AG08396 (cell line): ENCODE results near the gene NAV3.
"Not testable (repeated sequence)": the region's sequence is repeated elsewhere in the genome, so short reads cannot be mapped to it uniquely, and the experiment has no call there.

ENCODE experiments used
- DNase-seq: peaks from one replicate; pipeline ENCODE4 v3.0.0; 2012; ENCODE audit warnings: low spot score, mixed read lengths

The NAV3 gene

DNA sequence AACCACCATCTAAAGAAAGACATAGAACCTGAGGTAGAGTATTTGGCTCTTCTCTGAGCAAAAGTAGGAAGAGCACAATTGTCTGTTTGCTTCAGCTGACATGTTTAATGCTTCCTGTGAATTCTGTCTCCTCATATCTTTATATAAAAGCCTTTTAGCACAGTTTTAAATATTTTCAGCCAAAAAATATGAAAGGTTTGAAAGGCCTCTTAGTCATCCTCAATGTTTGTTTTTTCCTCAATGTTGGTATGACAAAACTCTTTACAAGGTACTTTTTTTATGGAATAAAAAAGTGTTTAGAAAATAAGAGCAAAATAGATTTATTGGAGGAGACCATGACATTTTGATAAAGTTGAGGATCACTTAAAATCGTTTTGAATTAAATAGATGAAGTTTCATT is 360.9 kb downstream of the NAV3 start:
- DNase-seq = no peak

DNA sequence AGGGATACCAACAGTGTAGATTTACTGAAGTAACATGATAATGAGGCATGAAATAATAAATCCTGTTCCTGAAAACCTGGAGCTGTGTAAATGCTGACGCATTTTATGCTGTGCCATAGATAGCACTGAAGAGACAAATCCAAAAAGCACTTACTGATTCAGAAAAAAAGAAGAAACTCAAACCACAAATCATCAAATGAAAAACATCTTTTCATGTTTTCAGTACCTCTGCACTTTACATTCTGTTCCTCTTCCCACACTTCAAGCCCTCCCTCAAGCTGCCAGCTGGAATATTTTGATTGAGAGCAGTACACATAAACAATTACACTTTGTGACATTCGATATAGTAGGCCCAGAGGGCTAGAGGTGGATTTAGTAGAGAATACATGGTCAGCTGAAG is 362.3 kb downstream of the NAV3 start:
- no peak for DNase-seq

DNA sequence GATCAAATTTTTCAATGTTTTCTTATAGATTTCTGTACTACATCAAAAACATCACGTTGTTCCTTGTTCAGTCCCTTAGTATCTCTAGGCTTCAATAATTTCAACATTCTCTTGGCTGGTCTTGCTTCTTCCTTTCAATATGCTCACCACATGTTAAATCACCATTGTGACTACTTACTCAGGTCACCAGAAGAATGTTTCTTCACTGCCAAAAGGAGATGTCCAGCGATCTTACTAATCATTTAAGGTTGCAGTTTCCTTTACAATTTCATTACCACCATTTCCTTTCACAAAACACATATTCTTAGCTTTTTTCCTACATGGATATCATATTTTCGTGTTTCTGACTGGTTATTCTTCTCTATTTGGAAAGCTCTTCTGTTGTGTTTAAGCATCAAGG is 363.8 kb downstream of the NAV3 start:
- DNase-seq = peak; percentile 40

DNA sequence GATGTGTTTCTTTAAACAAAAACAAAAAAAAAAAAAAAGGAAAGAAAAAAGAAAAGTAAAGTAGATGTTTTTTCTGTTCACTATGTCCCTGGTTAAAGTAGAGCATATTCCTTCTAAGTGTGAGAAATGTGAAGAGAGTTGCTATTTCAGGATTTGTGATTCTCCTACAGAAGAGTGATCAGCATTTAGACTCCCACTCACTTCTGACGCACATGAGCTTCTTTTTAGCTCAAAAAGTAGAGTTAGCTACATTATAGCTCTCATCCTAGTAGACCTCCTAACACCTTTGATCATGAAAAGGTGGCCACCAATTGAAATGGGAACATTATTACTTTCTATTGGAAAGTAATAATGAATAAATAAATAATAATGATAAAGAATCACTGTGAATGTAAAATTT is 368.2 kb downstream of the NAV3 start:
- no peak for DNase-seq

DNA sequence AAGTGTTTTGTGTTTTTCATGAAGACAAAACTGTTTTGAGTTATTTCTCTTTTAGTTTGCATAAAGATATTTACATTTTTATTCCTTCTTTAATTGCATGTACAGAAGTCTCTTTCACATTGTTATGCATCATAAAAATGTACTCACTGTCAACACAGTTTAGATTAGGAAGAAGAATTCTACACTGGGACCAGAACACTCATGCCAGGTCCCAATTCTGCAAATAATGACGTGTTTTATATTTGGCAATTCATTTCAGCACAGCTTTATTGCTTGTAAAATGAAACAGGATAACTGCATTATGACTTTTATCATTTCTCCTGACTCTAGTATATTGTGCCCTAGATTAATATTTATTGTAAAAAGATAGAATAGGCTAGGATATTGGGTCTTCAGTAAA is 369.2 kb downstream of the NAV3 start:
- no peak for DNase-seq

DNA sequence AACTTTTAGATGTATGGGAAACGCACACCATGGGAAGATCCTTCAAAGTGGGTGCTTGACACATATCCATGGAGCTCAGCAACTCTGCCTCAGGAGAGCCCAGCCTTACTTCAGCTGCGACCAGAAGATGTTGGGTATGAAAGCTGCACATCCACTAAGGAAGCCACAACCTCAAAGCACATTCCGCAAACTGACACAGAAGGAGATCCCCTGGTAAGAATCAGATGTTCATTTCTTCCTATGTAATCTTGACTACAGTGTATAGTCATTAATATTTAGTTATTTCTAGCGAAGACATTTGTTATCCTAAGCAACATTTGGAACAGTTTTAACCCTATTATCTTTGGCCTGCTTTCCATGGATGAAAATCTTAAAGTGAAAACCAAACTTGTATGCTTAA is 374.2 kb downstream of the NAV3 start:
- DNase-seq = no peak

DNA sequence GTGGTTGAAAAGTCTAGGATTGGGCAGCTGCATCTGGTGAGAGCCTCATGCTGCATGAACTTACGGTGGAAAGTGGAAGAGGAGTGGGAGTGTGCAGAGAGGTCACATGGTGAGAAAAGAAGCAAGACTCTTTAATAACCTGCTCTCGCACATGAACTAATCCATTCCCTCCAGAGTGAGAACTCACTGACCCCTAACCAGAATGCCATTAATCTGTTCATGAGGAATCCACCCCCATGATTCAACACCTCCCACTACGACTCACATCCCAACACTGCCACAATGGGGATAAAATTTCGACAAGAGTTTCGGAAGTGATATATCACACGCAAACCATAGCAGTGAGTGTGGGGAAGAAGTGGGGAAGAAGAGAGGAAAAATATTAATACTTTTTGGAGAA is 377.4 kb downstream of the NAV3 start:
- no peak for DNase-seq

DNA sequence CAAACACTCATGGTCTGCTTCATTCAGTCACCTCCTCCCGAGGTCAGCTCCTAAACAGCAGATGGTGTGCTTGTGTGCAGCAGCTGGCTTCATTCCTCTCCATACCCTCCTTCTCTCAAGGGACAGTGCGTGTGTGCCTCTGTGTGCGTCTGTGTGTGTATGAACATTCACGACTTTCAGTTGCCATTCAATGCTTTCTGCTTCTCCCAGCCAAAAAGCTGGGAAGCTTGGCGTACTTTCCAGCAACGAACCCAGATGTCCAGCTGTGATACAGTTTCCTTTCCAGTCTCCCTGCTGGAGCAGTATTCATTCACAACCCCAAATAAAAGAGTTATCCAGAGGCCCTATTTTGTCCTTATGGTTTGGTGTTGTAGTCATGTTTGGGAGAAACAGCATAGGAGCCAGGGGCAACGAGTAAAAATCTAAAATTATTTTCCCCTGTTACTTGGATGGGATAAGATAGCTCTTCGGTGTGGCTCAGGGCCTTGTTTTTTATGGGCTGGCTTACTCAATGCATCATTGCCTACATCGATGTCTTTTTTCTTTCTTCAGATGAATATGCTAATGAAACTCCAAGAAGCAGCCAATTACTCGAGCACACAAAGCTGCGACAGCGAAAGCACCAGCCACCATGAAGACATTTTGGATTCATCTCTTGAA is 379.3 kb downstream of the NAV3 start:
- peak; percentile 10 for DNase-seq

DNA sequence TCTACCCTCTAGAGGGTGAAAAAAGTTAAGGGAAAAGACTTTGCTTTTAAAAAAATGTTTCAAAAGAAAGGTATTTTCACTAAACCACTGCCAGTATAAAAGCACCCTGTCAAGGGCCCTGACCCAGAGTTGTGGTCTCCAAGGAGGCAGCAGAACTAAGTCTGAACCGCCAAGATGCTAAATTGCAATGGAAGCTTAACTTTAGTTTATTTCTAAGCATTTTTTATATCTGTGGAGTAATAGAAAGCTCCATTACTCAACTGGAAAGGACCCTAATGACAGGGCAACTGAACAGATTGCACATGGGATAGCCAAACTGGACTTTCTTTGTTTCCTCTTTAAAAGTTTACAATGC is 379.8 kb downstream of the NAV3 start:
- DNase-seq = no peak

DNA sequence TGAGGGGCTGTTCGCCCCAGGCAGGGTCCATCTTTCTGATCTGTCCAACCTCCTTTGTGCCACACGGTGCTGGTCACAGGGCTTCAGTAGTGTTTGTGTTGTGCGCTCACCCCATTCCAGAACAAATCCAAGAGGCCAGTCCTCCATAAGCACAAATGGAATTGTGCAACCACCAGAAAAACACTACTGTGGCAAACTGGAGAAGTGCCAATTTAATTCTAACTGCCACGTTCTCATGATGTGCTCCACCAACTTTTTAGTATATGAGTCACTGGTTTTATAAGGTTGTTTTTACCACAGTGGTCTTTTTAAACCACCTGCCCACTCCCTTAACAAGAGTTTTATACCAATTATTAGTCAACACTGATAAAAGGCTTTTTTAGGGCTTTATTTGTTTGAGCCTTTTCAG is 380.2 kb downstream of the NAV3 start:
- no peak for DNase-seq

DNA sequence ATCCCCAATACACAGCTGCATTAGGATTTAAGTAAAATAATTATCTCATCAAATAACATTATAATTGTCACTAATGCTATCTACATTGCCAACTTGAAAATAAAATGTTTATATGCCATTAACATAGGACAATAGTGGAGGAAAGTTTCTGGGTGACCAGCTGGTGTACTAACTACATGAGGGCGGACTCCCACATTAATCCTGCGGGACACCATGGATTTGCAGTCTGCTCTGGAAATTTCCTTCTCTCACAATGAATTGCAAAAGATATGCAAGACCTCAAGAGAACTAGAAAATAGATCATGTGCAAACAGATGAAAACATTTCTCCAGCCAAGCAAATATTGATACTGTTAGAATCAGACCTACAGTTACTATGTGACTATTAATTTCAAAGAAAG is 390.1 kb downstream of the NAV3 start:
- no peak for DNase-seq

DNA sequence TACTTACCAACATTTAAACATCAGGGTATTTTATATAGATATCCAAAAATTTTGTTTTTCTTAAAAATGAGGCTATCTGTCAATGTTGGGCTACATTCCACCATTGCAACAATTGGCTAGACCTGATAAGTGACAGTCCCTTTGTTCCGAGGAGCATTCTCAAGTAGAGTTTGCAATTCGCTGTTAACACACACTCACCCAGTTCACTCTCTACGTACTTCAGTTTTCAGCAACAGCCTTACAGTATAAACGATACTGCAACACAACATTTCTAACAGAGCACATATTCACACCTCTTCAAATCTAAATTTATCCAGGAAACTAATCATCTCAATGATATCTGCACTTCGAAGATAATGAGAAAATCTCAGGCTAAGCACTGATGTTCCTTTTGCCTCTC is 393.5 kb downstream of the NAV3 start:
- no peak for DNase-seq

DNA sequence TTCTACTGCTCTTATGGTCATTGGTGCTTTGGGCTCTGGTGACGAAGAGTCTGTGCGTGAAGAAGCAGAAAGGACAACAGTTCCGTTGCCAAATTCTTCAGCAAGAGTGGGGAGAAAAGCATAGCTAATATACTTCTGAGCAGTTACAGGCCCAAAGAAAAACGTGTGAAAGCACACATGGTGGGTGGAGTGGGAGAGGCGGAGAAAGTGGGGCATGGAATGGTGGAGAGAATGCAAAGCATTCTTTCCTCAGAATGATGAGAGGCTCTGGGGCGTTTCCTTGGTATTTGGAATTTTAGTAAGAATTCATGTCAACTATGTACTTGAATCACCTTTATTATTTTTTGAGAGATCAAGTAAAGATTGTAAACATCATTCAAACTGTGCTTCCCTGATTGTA is 396.1 kb downstream of the NAV3 start:
- no peak for DNase-seq

DNA sequence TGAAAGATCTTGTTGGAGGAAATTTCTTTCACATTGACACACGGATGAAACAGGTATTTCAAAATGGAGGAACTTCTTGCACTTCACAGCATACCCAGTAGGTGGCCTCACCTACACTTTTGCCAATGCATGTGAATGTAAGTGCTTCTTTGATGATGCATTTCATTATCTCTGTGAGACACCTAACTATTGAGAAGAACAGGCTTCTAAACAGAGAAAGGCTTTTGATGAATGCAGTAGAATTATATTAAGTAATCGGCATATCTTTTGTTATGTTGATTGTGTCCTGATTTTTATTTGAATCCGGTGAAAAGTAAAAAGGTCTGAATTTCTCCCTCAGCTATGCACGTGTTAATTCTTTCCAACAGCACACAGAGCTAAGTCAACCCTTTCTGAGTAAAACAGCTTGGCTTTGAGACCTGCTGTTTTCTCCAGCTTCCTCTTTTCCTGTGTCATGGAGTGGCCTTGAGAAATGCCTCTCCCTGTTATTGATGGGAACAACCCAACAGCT is 399.0 kb downstream of the NAV3 start:
- DNase-seq = peak; percentile 11

DNA sequence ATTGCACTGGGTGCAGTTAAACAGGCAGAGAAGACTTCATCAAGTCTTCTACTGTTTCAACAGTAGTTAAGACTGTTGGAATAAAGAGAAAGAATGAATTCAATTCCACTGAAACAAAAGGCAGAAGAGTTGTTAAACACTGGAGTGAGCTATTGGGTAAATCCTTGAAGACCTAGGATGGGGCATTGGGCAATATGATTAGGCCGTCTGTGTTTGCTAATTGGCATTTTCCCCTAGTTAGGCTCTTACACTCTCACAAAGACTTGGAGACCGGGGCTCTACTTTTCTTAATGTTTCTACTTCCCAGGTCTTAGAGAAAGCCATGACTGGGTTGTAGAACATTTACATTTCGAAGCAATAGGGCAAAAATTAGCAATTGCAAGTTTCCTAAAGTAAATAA is 402.1 kb downstream of the NAV3 start:
- no peak for DNase-seq

DNA sequence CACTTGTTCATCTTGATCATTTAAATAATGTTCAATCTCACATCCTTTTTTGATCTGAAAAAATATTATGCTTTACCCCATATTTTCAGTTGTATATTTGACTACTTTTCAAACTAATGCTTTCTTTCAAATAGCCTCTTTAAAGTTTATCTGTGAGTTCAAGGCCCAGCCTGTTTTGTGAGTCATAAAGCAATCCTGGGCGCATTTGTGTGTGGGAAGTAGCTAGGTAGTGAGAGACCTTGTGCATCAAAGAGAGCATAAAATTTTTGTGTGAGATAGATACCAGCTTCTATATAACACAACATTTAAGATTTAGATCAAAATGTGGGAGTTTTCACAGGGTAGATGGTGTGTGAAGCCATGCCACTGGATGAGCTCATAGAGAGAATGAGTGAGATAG is 405.6 kb downstream of the NAV3 start:
- DNase-seq = no peak

DNA sequence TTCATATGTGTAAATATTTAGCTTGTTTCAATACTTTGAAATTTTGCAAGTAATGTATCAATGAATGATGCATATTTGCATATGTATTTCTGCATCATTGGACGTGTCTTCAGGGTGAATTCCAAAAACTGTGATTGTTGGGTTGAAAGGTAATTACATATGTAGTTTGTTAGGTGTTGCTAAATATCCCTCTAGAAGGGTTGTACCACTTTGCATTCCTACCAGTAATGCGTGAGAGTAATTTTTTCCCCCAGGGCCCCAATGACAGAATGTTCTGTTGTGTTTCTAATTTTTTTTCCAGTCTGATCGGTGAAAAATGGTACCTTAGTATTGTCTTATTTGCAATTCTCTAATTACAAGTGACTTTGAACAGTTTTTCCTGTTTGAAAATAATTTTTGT is 408.9 kb downstream of the NAV3 start:
- DNase-seq = no peak

DNA sequence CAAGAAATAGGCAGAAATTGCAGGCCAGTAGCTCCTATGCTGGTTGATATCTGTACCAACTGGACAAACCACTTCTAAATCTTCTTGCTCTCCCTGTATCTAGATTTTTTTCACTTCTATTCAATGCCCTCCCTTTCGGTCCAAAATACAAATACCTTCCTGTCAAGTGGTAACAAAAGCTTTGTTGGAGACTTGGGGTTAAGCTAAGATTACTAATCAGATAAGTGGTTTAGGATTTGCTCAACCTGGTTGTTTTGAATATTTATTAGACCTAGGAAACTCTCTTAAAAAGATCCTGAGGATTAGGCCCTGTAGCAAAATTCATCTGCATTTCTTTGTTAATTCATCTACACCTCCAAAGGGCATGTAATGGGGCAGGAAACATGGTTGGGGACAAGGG is 410.1 kb downstream of the NAV3 start:
- no peak for DNase-seq

DNA sequence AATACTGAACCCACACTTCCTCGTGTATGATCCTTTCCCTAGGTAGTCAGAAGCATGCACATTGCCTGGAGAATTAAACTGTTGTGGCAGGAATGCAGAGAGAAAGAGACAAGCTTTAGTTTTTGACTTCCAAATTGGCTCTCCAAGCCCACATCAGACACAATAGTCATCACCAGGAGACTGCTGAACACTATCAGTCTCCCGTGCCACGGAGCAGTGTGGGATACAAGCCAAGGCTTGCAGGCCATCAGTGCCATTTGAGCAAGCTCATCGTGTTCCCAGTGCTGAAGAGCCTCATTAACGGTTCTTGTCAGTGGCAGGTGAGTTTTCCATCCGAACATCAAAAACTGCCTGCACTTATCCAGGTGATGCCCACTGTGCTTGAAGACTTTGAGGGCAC is 410.8 kb downstream of the NAV3 start:
- DNase-seq = no peak

DNA sequence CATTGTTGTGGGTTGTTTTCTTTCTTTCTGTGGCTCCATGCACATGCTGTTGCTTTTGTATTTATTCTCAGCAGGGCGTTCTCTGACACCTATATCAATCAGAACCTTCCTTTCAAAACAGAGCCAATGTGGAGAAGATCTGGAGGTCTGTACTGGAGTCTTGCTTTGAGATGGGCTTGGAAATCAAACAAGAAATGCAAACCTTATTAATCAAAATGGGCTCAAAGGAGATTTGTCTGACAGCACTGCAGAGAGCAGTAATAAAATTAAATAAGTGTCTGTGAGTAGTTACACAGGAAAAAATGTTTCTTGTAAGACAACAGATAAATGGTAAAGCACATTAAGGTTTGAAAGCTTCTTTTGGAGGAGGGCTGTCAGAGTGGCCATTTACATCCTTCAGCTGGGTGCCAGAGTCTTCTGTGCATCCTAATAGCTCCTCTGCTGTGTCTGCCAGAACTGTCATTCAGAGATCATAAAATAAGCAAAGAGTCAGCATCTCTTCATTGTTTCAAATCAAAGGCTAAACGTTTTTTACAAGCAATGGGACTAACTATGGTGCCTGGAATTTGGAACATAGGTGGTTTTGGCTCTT is 414.3 kb downstream of the NAV3 start:
- DNase-seq = no peak

DNA sequence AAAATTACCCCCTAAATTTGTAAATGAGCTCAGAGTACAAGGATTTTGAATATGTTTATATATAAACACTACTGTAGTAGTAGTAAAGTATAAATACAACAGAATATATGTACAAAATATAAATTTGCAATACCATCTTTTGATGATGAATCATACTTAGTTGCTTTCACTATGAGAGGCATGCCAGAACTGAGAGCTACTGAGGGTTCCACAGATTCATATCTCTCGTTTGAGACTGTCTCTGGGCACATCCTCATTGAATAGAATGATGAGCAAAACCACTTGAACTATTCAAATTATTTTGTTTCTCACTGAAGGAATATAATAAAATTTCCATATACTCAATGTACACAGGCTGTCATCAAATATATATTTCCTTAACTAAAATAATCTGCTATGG is 417.6 kb downstream of the NAV3 start:
- no peak for DNase-seq

DNA sequence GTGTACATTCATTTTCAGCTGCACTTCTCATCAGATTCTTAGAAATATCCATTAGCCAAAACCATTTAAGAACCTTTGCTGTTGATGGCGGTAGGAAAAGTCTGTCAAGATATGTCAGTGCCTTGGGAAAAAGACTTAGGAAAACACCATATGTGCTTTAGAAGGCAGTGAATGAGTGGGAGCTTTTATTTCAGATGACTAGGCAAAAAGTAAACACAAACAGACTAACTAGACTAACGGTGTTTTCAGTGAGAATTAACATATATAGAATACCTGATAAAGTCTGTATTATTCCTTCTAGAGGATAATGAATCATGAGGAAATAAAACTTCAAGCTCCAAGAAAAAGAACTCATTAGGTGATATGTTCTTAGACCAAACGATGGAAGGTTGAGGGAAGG is 418.9 kb downstream of the NAV3 start:
- no peak for DNase-seq

DNA sequence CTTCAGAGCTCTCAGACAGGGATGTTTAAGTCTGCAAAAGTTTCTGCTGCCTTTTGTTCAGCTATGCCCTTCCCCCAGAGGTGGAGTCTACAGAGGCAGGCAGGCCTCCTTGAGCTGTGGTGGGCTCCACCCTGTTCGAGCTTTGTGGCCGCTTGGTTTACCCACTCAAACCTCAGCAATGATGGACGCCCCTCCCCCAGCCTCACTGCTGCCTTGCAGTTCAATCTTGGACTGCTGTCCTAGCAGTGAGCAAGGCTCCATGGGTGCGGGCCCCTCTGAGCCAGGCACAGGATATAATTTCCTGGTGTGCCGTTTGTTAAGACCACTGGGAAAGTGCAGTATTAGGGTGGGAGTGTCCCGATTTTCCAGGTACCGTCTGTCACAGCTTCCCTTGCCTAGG is 427.0 kb downstream of the NAV3 start:
- DNase-seq = not testable (repeated sequence)

DNA sequence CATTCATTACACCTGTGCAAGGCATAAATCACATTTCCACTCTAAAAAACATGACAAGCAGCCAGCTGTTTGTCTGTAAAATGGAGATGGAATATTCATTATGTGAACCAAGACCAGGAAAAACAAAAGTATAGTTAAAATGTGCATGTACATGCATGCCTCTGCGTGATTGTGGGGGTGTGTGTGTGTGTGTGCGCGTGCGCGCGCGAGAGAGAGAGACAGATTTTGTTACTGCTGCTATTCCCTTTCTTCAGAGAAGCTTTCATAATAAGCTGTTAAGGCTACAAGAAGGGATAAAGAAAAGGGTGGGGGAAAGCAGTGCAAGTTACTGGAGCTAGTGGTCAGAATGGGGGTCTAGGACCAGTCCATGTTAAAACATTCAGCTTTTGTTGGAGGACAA is 430.3 kb downstream of the NAV3 start:
- DNase-seq = no peak
